Measurements from ENCODE around the gene PSMC3IP.

- TF ChIP-seq, protein P1, sequence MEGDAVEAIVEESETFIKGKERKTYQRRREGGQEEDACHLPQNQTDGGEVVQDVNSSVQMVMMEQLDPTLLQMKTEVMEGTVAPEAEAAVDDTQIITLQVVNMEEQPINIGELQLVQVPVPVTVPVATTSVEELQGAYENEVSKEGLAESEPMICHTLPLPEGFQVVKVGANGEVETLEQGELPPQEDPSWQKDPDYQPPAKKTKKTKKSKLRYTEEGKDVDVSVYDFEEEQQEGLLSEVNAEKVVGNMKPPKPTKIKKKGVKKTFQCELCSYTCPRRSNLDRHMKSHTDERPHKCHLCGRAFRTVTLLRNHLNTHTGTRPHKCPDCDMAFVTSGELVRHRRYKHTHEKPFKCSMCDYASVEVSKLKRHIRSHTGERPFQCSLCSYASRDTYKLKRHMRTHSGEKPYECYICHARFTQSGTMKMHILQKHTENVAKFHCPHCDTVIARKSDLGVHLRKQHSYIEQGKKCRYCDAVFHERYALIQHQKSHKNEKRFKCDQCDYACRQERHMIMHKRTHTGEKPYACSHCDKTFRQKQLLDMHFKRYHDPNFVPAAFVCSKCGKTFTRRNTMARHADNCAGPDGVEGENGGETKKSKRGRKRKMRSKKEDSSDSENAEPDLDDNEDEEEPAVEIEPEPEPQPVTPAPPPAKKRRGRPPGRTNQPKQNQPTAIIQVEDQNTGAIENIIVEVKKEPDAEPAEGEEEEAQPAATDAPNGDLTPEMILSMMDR (IDR thresholded peaks at IDR 0.05; ENCODE audit: low read depth, low read length): no peak
- TF ChIP-seq POLR2A (IDR thresholded peaks at IDR 0.05; ENCODE audit: extremely low read depth, insufficient read length): peak; percentile 9
- peak; percentile 93 for TF ChIP-seq MAX (IDR thresholded peaks at IDR 0.05; ENCODE audit: low read depth, low read length)
Measured at GRCh38 chr17:42536372-42537155, 41.0 kb downstream of the PSMC3IP start.

All from NB4 (cell line).